Endothelial cell of umbilical vein (primary cell): Measurements from ENCODE around the gene RLN1.
"Not testable (repeated sequence)": the region's sequence is repeated elsewhere in the genome, so short reads cannot be mapped to it uniquely, and the experiment has no call there.

ENCODE experiments used
- EZH2 ChIP-seq: IDR thresholded peaks from 2 replicates; pipeline ENCODE4 v1.6.1; 2012; ENCODE audit warnings: borderline replicate concordance, low read depth, mild to moderate bottlenecking, moderate library complexity, low read length, inconsistent platforms; ENCODE audit not compliant: severe bottlenecking
- POLR2A ChIP-seq: IDR thresholded peaks from 2 replicates; pipeline ENCODE4 v1.6.1; 2012; ENCODE audit warnings: low read depth, mild to moderate bottlenecking, control low read depth, low read length
- TF ChIP-seq, protein P1 (sequence below): IDR thresholded peaks from 2 replicates; pipeline ENCODE4 v1.6.1; 2011; ENCODE audit not compliant: insufficient read depth, insufficient read length
- TF ChIP-seq, protein P2 (sequence below), 2 donors: IDR thresholded peaks; 1 replicate in 1 of 2; 2 replicates in 1 of 2; pipeline ENCODE4 v1.5.1; 2011; ENCODE audit warnings: low read length in 2 of 2, mild to moderate bottlenecking in 2 of 2, moderate library complexity in 2 of 2, control low read depth in 1 of 2, inconsistent platforms in 1 of 2, low read depth in 1 of 2; ENCODE audit not compliant: insufficient read depth in 1 of 2; ENCODE audit errors: extremely low read depth in 1 of 2

DNA sequence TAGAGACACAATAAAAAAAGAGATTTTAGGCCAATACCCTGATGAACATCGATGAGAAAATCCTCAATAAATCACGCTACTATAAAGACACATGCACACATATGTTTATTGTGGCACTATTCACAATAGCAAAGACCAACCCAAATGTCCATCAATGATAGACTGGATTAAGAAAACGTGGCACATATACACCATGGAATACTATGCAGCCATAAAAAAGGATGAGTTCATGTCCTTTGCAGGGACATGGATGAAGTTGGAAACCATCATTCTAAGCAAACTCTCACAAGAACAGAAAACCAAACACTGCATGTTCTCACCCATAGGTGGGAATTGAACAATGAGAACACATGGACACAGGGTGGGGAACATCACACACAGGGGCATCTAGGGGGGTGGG is 8.4 kb downstream of the RLN1 start:
- TF ChIP-seq, protein P1, sequence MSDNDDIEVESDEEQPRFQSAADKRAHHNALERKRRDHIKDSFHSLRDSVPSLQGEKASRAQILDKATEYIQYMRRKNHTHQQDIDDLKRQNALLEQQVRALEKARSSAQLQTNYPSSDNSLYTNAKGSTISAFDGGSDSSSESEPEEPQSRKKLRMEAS = not testable (repeated sequence)
- TF ChIP-seq, protein P2, sequence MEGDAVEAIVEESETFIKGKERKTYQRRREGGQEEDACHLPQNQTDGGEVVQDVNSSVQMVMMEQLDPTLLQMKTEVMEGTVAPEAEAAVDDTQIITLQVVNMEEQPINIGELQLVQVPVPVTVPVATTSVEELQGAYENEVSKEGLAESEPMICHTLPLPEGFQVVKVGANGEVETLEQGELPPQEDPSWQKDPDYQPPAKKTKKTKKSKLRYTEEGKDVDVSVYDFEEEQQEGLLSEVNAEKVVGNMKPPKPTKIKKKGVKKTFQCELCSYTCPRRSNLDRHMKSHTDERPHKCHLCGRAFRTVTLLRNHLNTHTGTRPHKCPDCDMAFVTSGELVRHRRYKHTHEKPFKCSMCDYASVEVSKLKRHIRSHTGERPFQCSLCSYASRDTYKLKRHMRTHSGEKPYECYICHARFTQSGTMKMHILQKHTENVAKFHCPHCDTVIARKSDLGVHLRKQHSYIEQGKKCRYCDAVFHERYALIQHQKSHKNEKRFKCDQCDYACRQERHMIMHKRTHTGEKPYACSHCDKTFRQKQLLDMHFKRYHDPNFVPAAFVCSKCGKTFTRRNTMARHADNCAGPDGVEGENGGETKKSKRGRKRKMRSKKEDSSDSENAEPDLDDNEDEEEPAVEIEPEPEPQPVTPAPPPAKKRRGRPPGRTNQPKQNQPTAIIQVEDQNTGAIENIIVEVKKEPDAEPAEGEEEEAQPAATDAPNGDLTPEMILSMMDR (IDR thresholded peaks at IDR 0.05; ENCODE audit: extremely low read depth in 1 of 2, insufficient read depth in 1 of 2, low read depth in 1 of 2, low read length in 2 of 2) = not testable (repeated sequence)
- not testable (repeated sequence) for TF ChIP-seq EZH2, POLR2A
